Astrocyte of the hippocampus (primary cell): ENCODE measurements around the gene CD300C.
"Not testable (repeated sequence)": the region's sequence is repeated elsewhere in the genome, so short reads cannot be mapped to it uniquely, and the experiment has no call there.

Source experiments
- DNase-seq: peaks from one replicate; pipeline ENCODE4 v3.0.0; 2011; ENCODE audit warnings: low read depth, low spot score

Gene CD300C

GRCh38 chr17:74532115-74532514 is 13.8 kb downstream of the CD300C start:
- no peak for DNase-seq

- DNase-seq, result no peak
These were observed 14.6 kb downstream of the CD300C start, which contains the start of gene CD300LB for GRCh38 chr17:74531231-74531761. Gene CD300LB (minus strand): TSS chr17:74531475. CDS start chr17:74531350, 125 bp downstream.

GRCh38 chr17:74530831-74531150 is 15.1 kb downstream of the CD300C start:
- no peak for DNase-seq

GRCh38 chr17:74529243-74529642 is 16.7 kb downstream of the CD300C start:
- no peak for DNase-seq

GRCh38 chr17:74528491-74529199 is 17.3 kb downstream of the CD300C start:
- no peak for DNase-seq

- DNase-seq, result no peak
These were observed 18.2 kb downstream of the CD300C start for GRCh38 chr17:74527756-74528155.

- DNase-seq, result no peak
These were observed 18.8 kb downstream of the CD300C start for GRCh38 chr17:74527081-74527480.

- no peak for DNase-seq
These were observed 19.2 kb downstream of the CD300C start for GRCh38 chr17:74526681-74527080.

GRCh38 chr17:74525781-74526288 is 20.1 kb downstream of the CD300C start:
- no peak for DNase-seq

GRCh38 chr17:74525465-74525725 is 20.5 kb downstream of the CD300C start:
- no peak for DNase-seq

- no peak for DNase-seq
These were observed 21.1 kb downstream of the CD300C start for GRCh38 chr17:74524653-74525464.

GRCh38 chr17:74523308-74523707 is 22.6 kb downstream of the CD300C start:
- DNase-seq, result no peak

GRCh38 chr17:74522381-74523105 is 23.4 kb downstream of the CD300C start:
- DNase-seq, result no peak

GRCh38 chr17:74521701-74522201 is 24.2 kb downstream of the CD300C start:
- no peak for DNase-seq

- DNase-seq, result no peak
These were observed 25.0 kb downstream of the CD300C start for GRCh38 chr17:74520790-74521480.

GRCh38 chr17:74520016-74520434 is 25.9 kb downstream of the CD300C start:
- DNase-seq, result no peak

- DNase-seq, result not testable (repeated sequence)
These were observed 27.4 kb downstream of the CD300C start for GRCh38 chr17:74518413-74518981.

- DNase-seq, result no peak
These were observed 29.2 kb downstream of the CD300C start for GRCh38 chr17:74516561-74517328.

- no peak for DNase-seq
These were observed 30.0 kb downstream of the CD300C start for GRCh38 chr17:74515941-74516340.

- no peak for DNase-seq
These were observed 31.1 kb downstream of the CD300C start for GRCh38 chr17:74514632-74515334.
